ENCODE measurements around the gene KRT73.

Gene KRT73

DNA sequence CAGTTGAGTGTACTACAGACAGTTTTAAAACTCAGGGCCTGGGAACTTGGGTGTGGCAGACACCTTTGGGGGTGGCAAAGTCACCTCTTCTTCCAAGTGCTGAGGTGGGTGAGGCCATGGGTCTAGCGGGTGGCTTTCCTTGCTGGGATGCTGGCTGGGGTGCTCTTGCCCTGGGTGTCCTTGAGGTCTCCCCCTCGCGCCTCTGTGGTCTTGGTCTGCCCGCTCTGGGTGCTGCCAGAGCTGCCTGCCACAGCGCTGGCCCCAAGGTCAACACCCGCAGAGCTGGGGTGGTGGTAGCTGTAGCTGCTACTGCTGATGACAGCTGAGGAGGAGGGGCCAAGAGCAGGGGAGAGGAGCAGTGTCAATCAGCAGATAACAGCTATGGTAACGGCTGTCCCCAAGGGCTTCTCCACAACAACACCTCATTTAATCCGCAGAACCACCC lies 51.5 kb downstream of the KRT73 start:
- no peak for DNase-seq (ENCODE audit: low read depth)

DNA sequence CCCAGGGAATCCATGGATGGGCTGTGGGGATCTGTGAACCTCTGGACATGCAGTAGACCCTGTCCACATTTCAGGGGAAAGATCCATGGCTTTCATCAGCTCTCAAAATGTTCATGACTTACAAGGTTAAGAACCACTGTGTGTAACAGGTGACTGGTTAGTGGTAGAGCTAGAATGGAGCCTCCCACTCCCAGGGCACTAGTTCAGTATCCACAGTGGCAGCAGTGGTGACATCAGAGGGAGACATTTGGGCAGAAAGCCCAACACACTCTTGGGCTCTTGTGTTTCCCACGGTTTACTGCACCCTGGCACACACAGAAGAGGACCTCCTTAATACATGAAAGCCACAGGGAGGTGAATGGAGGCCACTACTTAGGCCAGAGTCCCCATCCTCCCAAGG lies 53.8 kb downstream of the KRT73 start:
- DNase-seq (ENCODE audit: low read depth) = no peak

DNA sequence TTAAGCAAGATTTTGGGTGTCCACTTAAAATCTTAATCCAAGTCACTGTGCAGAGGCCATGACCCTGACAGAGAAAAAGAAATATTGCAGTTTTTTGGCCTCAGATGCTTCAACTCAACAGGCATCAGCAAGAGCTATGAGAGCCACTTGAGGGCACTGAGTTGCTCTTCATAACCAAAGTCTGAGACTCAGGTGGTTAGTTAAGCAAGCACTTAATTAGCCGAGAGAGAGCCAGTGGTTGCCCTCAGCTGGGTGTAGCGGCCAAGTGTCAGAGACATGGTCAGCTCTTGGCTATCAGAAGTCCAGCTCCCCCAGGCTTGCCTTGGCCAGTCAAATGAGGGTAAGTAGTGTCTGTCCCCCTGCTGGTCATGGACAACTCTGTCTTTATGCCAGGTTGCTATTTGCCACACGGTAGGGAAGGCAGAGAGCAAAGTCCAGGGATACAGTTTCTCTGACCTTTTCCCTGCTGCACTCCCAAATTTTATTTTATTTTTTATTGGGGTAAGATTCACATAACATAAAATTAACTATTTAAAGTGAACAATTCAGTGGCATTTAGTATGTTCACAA lies 56.4 kb downstream of the KRT73 start:
- no peak for DNase-seq (ENCODE audit: low read depth)

DNA sequence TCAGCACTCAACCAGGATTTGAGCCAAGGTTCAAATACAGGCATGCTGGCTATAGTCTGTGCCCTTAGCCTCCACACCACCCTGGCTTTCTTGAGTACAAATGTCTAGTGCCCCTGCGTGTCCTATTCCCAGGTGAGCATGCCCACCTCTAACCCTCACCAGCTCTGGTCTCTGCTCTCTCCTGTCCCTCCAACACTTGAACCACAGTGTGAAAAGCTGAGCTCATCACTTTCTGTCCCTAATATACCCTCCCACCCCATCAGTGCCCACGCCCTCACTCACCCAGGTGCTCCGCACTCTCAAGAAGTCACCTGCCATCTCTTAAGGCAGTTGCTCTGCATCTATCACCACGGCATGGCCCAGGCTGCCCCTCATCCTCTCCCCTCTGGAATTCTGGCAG lies 58.4 kb downstream of the KRT73 start:
- DNase-seq (ENCODE audit: low read depth) = no peak

DNA sequence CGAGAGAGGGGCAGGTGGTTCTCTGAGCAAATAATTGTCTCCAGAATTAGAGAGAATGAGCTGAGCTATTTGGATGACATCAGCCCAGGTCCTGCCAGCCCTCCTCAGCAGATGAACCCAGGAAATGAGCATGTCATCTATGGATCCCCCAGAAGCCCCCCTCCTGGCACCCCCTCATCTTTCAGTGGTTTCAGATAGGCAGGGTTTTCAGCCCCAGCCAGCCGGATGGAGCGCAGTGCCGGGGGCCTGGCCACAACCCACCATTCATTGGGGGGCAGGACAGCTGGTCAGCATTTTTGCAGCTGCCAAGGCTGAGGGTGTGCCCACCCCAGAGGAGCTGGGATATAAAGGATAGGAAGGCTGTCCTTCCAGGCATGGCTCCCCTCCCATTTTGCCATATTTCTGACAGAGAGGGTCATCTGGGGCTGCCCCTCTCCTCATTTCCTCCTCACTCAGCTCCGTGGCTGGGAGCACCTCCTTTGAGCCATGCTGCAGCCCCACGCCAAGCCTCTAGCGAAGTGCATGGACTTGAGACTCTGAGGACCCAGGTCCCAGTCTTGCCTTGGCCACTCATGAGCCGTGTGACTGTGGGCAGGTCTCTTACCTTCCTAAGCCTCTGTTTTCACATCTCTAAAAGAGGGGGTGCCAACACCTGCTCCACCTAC lies 59.4 kb downstream of the KRT73 start:
- DNase-seq (ENCODE audit: low read depth) = no peak
